Adrenal gland (tissue), 5 donors: Measurements from ENCODE around the gene SFTA2.

ENCODE experiments used
- CTCF ChIP-seq, 6 experiments: fragments of 450-650 bp in 4 of 6; fragments of 200-600 bp in 2 of 6; sonication (generic) in 1 of 6; IDR thresholded peaks; 1 replicate in 5 of 6; 2 replicates in 1 of 6; pipeline versions ENCODE4 v1.5.1 to v1.8.0; 2016 to 2021; ENCODE audit warnings: antibody characterized with exemption in 6 of 6, mild to moderate bottlenecking in 2 of 6, moderate library complexity in 1 of 6
- POLR2A ChIP-seq, 2 donors: fragments of 450-650 bp; IDR thresholded peaks; one replicate each; pipeline ENCODE4 v1.6.1; 2017; ENCODE audit warnings: antibody characterized with exemption in 2 of 2, mild to moderate bottlenecking in 2 of 2, moderate library complexity in 1 of 2
- donor health status: DM: no; HTN: no; CAD: no.

GRCh38 chr6:30896541-30896940 is 35.4 kb downstream of the SFTA2 start:
- TF ChIP-seq CTCF (IDR thresholded peaks at IDR 0.05) (no peak), POLR2A (IDR thresholded peaks at IDR 0.05) (no peak)
